Upper lobe of left lung (tissue), 4 donors: ENCODE results near the gene SLC28A1.

ENCODE experiments used
- CTCF ChIP-seq, 6 experiments: fragments of 450-650 bp in 4 of 6; fragments of 200-600 bp in 2 of 6; sonication (generic) in 2 of 6; IDR thresholded peaks; one replicate each; pipeline ENCODE4 v1.5.1; 2016 to 2019; ENCODE audit warnings: antibody characterized with exemption in 6 of 6
- EP300 ChIP-seq, 4 donors: sonication (generic); formaldehyde crosslinking; IDR thresholded peaks; one replicate each; pipeline ENCODE4 v1.5.1; 2017; ENCODE audit warnings: antibody characterized with exemption in 4 of 4, control low read depth in 2 of 4
- POLR2AphosphoS5 ChIP-seq, 2 donors: sonication (generic); formaldehyde crosslinking; IDR thresholded peaks; one replicate each; pipeline ENCODE4 v1.5.1; 2017; ENCODE audit warnings: antibody characterized with exemption in 2 of 2

- TF ChIP-seq POLR2AphosphoS5 (IDR thresholded peaks at IDR 0.05) (no peak), EP300 (IDR thresholded peaks at IDR 0.05) (no peak), CTCF (IDR thresholded peaks at IDR 0.05) (no peak)
Observed at GRCh38 chr15:84992157-84992944, 107.9 kb downstream of the SLC28A1 start.
